SK-N-SH (cell line): Measurements from ENCODE around the gene SLC38A6.

Experiments
- EZH2phosphoT487 ChIP-seq: fragments of 200-600 bp; sonication (generic); IDR thresholded peaks from 2 replicates; pipeline ENCODE4 v1.6.1; 2017; ENCODE audit warnings: low read depth, mixed run types, mild to moderate bottlenecking, antibody characterized with exemption, moderate library complexity, borderline replicate concordance
- POLR2AphosphoS5 ChIP-seq: IDR thresholded peaks from 2 replicates; pipeline ENCODE4 v1.6.1; 2012; ENCODE audit warnings: low read depth, low read length
- RAD21 ChIP-seq: IDR thresholded peaks from 2 replicates; pipeline ENCODE4 v1.6.1; 2012; ENCODE audit warnings: mild to moderate bottlenecking, low read length
- TAF1 ChIP-seq: IDR thresholded peaks from 2 replicates; pipeline ENCODE4 v1.6.1; 2012; ENCODE audit warnings: low read depth, mild to moderate bottlenecking, low read length, moderate library complexity, borderline replicate concordance
- USF1 ChIP-seq: IDR thresholded peaks from 2 replicates; pipeline ENCODE4 v1.4.0; 2012; ENCODE audit warnings: low read depth, borderline replicate concordance
- TF ChIP-seq, protein P1 (sequence below): fragments of 200-600 bp; sonication (generic); IDR thresholded peaks from 2 replicates; pipeline ENCODE4 v1.6.1; 2017; ENCODE audit warnings: antibody characterized with exemption, mild to moderate bottlenecking, moderate library complexity
- TF ChIP-seq, protein P2 (sequence below): fragments of 150-350 bp; IDR thresholded peaks from 2 replicates; pipeline ENCODE4 v1.6.1; 2016; ENCODE audit warnings: mild to moderate bottlenecking, low read depth, low read length
- TF ChIP-seq, protein P3 (sequence below): fragments of 150-350 bp; IDR thresholded peaks from 2 replicates; pipeline ENCODE4 v1.6.1; 2017; ENCODE audit warnings: antibody characterized with exemption, low read length, low read depth, borderline replicate concordance
- TF ChIP-seq, protein P4 (sequence below): IDR thresholded peaks from 2 replicates; pipeline ENCODE4 v1.6.1; 2012; ENCODE audit warnings: mild to moderate bottlenecking, low read depth, low read length, moderate library complexity

DNA sequence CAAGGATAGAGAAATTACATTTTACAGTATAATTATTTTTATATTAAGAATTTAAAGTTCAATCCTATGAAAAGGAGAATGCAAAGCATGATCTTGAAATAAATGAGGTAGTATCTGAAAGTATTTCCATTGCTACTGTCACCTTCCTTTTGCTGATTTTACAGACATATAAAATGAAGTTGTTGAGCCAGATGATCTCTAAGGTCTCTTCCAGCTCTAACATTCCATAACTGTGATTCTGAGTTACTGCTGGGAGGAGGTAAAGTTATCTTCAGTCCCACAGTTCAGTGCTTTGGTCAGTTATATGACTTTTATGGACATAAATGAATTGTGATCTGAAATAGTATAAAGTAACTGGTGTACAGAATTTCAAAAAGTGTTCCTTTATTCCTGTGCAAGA, 52.8 kb downstream of the SLC38A6 start:
- no peak for TF ChIP-seq USF1
- TF ChIP-seq, protein P1, sequence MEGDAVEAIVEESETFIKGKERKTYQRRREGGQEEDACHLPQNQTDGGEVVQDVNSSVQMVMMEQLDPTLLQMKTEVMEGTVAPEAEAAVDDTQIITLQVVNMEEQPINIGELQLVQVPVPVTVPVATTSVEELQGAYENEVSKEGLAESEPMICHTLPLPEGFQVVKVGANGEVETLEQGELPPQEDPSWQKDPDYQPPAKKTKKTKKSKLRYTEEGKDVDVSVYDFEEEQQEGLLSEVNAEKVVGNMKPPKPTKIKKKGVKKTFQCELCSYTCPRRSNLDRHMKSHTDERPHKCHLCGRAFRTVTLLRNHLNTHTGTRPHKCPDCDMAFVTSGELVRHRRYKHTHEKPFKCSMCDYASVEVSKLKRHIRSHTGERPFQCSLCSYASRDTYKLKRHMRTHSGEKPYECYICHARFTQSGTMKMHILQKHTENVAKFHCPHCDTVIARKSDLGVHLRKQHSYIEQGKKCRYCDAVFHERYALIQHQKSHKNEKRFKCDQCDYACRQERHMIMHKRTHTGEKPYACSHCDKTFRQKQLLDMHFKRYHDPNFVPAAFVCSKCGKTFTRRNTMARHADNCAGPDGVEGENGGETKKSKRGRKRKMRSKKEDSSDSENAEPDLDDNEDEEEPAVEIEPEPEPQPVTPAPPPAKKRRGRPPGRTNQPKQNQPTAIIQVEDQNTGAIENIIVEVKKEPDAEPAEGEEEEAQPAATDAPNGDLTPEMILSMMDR, result no peak
- TF ChIP-seq, protein P2, sequence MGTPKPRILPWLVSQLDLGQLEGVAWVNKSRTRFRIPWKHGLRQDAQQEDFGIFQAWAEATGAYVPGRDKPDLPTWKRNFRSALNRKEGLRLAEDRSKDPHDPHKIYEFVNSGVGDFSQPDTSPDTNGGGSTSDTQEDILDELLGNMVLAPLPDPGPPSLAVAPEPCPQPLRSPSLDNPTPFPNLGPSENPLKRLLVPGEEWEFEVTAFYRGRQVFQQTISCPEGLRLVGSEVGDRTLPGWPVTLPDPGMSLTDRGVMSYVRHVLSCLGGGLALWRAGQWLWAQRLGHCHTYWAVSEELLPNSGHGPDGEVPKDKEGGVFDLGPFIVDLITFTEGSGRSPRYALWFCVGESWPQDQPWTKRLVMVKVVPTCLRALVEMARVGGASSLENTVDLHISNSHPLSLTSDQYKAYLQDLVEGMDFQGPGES, result no peak
- no peak for TF ChIP-seq EZH2phosphoT487
- no peak for TF ChIP-seq TAF1
- TF ChIP-seq, protein P3, sequence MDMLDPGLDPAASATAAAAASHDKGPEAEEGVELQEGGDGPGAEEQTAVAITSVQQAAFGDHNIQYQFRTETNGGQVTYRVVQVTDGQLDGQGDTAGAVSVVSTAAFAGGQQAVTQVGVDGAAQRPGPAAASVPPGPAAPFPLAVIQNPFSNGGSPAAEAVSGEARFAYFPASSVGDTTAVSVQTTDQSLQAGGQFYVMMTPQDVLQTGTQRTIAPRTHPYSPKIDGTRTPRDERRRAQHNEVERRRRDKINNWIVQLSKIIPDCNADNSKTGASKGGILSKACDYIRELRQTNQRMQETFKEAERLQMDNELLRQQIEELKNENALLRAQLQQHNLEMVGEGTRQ, result no peak
- no peak for TF ChIP-seq RAD21
- TF ChIP-seq POLR2AphosphoS5, result no peak
- TF ChIP-seq, protein P4, sequence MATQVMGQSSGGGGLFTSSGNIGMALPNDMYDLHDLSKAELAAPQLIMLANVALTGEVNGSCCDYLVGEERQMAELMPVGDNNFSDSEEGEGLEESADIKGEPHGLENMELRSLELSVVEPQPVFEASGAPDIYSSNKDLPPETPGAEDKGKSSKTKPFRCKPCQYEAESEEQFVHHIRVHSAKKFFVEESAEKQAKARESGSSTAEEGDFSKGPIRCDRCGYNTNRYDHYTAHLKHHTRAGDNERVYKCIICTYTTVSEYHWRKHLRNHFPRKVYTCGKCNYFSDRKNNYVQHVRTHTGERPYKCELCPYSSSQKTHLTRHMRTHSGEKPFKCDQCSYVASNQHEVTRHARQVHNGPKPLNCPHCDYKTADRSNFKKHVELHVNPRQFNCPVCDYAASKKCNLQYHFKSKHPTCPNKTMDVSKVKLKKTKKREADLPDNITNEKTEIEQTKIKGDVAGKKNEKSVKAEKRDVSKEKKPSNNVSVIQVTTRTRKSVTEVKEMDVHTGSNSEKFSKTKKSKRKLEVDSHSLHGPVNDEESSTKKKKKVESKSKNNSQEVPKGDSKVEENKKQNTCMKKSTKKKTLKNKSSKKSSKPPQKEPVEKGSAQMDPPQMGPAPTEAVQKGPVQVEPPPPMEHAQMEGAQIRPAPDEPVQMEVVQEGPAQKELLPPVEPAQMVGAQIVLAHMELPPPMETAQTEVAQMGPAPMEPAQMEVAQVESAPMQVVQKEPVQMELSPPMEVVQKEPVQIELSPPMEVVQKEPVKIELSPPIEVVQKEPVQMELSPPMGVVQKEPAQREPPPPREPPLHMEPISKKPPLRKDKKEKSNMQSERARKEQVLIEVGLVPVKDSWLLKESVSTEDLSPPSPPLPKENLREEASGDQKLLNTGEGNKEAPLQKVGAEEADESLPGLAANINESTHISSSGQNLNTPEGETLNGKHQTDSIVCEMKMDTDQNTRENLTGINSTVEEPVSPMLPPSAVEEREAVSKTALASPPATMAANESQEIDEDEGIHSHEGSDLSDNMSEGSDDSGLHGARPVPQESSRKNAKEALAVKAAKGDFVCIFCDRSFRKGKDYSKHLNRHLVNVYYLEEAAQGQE, result no peak
